ENCODE results near the gene ADAMTS5.

GRCh38 chr21:26969971-26970725 lies 3.3 kb upstream of the ADAMTS5 start:
- TF ChIP-seq CTCF (IDR thresholded peaks at IDR 0.05; ENCODE audit: insufficient read depth, low read length) (no peak), POLR2AphosphoS5 (IDR thresholded peaks at IDR 0.05; ENCODE audit: low read depth) (no peak), REST (IDR thresholded peaks at IDR 0.05; ENCODE audit: insufficient replicate concordance, low read depth) (no peak), SPI1 (IDR thresholded peaks at IDR 0.05; ENCODE audit: borderline replicate concordance, low read depth) (no peak)

Data from HL-60 (cell line).